OCI-LY1 (cell line): Measurements from ENCODE around the gene ZNF407.

Experiments
- CTCF ChIP-seq: fragments of 200-600 bp; sonication (generic), shearing (Covaris generic); IDR thresholded peaks from 2 replicates; pipeline ENCODE4 v1.5.1; 2017; ENCODE audit warnings: mild to moderate bottlenecking, antibody characterized with exemption, low read length, moderate library complexity, mixed read lengths
- EZH2 ChIP-seq: fragments of 200-600 bp; sonication (generic), shearing (Covaris generic); IDR thresholded peaks from 2 replicates; pipeline ENCODE4 v1.8.0; 2017; ENCODE audit warnings: borderline replicate concordance, mixed run types, mild to moderate bottlenecking, antibody characterized with exemption, low read length, moderate library complexity, mixed read lengths

DNA sequence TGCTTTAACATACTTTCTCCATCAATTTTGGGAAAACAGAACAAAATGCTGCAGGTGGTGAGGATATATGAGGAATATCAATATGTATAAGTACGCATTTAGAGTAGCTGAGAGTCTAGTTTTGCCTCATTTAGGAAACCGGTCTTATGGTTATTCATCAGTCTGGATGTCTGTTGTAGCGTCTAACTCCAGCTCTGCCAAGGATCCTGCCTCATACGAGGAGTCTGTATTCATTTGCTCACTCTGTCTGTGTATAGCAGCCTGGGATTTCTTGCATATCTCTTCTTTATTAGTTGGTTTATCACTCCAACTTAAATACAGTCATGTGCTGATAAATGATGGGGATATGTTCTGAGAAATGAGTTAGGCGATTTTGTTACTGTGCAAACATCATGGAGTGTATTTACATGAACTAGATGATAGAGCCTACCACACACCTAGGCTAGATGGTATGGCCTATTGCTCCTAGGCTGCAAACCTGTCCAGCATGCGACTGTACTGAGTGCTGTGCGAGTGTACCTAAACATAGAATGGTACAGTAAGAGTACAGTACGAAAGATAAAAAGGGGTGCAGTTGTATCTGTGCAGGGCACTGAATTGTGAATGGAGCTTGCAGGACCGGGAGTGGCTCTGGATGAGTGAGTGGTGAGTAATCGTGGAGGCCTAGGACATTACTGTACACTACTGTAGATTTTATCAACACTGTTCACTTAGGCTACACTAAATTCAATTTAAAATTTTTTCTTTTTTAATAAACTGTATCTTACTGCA, 148.1 kb downstream of the ZNF407 start:
- TF ChIP-seq EZH2 (no peak), CTCF (no peak)
